Measurements from ENCODE around the gene CD44.
A peak's percentile ranks its signal among the peaks of the same experiment; 100 is the strongest.

CD44 gene

GRCh38 chr11:35261197-35261596 lies 122.2 kb downstream of the CD44 start:
- no peak for DNase-seq (ENCODE audit: low read depth in 2 of 2)

- no peak for DNase-seq (ENCODE audit: low read depth in 2 of 2)
These were observed 123.1 kb downstream of the CD44 start for GRCh38 chr11:35262056-35262455.

GRCh38 chr11:35262735-35263134 lies 123.8 kb downstream of the CD44 start:
- no peak for DNase-seq (ENCODE audit: low read depth in 2 of 2)

GRCh38 chr11:35265755-35266454 lies 126.9 kb downstream of the CD44 start:
- DNase-seq (ENCODE audit: low read depth in 2 of 2) = no peak

- no peak for DNase-seq (ENCODE audit: low read depth in 2 of 2)
These were observed 128.5 kb downstream of the CD44 start for GRCh38 chr11:35267504-35267903.

- no peak for DNase-seq (ENCODE audit: low read depth in 2 of 2)
These were observed 131.4 kb downstream of the CD44 start for GRCh38 chr11:35270342-35270741.

GRCh38 chr11:35271031-35271430 lies 132.1 kb downstream of the CD44 start:
- DNase-seq (ENCODE audit: low read depth in 2 of 2) = no peak

GRCh38 chr11:35272391-35272902 lies 133.5 kb downstream of the CD44 start:
- DNase-seq (ENCODE audit: low read depth in 2 of 2) = peak; percentile 14 to 25

GRCh38 chr11:35274909-35275785 lies 136.2 kb downstream of the CD44 start:
- DNase-seq (ENCODE audit: low read depth in 2 of 2) = no peak

- DNase-seq (ENCODE audit: low read depth in 2 of 2) = no peak
These were observed 136.8 kb downstream of the CD44 start for GRCh38 chr11:35275786-35276170.

- DNase-seq (ENCODE audit: low read depth in 2 of 2) = no peak
These were observed 137.6 kb downstream of the CD44 start for GRCh38 chr11:35276396-35277145.

- no peak for DNase-seq (ENCODE audit: low read depth in 2 of 2)
These were observed 138.9 kb downstream of the CD44 start for GRCh38 chr11:35277827-35278226.

- DNase-seq (ENCODE audit: low read depth in 2 of 2) = no peak
These were observed 141.8 kb downstream of the CD44 start for GRCh38 chr11:35280727-35281126.

- DNase-seq (ENCODE audit: low read depth in 2 of 2) = no peak
These were observed 142.3 kb downstream of the CD44 start for GRCh38 chr11:35281169-35281688.

Data from activated CD8-positive, alpha-beta memory T cell treated with anti-CD3 and anti-CD28 coated beads for 4 hours (primary cell).